ENCODE measurements around the gene PTPN11.
"Not testable (repeated sequence)": the region's sequence is repeated elsewhere in the genome, so short reads cannot be mapped to it uniquely, and the experiment has no call there.

Gene PTPN11

DNA sequence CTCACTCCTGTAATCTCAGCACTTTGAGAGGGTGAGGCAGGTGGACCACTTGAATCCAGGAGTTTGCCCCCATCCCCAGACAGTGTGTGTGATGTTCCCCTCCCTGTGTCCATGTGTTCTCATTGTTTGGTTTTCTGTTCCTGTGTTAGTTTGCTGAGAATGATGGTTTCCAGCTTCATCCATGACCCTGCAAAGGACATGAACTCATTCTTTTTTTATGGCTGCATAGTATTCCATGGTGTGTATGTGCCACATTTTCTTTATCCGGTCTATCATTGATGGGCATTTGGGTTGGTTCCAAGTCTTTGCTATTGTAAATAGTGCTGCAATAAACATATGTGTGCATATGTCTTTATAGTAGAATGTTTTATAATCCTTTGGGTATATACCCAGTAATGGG lies 38.4 kb downstream of the PTPN11 start:
- not testable (repeated sequence) for DNase-seq

DNA sequence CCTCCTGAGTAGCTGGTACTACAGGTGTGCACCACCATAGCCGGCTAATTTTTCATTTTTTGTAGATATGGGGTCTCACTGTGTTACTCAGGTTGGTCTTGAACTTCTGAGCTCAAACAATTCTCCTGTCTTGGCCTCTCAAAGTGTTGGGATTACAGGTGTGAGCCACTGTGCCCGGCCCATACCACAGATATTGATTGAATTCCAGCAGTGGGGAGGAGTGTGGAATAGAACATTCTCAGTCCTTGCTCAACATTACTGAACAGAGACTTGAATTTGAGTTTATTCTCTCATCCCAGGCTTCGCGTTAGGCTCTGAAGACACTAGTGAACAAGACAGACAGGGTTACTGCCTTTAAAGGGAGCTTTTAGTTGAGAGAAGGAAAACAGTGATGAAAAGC lies 39.6 kb downstream of the PTPN11 start:
- DNase-seq = no peak

DNA sequence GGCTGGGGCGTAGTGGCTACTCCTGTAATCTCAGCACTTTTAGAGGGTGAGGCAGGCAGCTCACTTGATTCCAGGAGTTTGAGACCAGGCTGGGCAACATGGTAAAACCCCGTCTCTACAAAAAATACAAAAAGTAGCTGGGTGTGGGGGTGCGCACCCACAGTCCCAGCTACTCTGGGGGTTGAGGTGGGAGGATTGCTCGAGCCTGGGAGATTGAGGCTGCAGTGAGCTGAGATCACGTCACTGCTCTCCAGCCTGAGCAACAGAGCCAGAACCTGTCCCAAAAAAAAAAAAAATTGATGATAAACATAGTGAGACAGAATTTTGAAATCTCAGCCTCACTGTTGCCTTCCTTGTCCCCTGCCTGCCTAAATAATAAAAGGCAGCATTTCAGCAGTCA lies 40.0 kb downstream of the PTPN11 start:
- DNase-seq = no peak

DNA sequence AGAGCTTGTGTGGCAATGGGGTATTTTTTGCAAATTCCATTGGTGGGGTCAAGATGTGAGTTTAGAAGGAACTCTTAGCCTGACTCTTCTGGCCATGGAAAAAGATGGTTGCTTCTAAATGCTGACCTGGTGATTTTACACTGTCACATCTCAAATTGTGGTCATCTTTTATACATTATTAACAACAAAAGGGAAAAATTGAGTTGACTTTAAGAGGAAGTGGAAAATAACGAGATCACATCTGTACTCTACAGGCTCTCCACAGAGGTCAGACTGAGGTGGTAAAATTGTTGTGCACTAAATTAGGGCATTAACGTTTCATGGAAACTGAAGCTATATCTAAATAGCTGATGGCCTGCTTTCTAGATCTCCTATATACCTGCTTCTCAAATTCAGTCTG lies 44.7 kb downstream of the PTPN11 start:
- DNase-seq = no peak

- no peak for DNase-seq
Observed at GRCh38 chr12:112464605-112465004, 45.9 kb downstream of the PTPN11 start.

- DNase-seq = no peak
Observed at GRCh38 chr12:112466011-112466422, 47.3 kb downstream of the PTPN11 start.

GRCh38 chr12:112466835-112467234 lies 48.1 kb downstream of the PTPN11 start:
- DNase-seq = no peak

DNA sequence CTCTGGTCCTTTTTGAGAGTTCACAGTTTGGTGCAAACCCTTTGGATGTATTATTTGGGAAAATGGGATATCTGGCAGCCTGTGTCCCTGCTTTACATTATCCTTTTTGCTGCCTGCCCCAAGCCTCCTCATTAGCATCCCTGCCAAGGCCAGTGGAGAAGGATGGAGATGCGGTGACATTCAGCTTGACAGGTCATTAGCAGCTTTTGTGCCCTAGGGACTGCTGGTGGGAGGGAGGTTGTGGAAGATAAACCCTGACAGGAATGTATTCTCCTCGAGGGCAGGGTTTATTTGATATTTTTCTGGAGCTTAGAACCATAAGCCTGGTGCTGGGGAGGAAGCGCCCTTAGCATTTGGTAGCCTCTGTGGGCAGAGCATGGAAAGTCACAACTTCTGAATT lies 49.3 kb downstream of the PTPN11 start:
- no peak for DNase-seq

- DNase-seq = no peak
Observed at GRCh38 chr12:112473056-112473455, 54.3 kb downstream of the PTPN11 start.

DNA sequence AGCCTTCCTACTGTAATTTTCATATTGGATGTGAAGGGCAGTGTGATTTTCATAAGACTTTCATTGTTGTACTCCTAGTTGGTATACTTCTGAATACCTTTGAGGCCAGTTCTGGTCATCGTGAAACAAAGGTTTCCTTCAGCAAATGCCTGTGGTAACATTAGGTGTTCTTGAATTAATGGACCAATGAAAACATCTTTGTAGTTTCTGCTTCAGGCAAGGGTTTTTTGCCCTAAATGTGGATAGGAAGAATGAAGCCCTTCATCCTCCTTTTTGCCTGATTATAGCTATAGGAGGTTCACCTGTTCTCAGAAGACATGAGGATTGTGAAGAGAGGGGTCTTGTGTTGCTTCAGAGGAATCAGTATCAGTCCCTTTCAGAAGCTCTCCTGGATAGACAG lies 60.7 kb downstream of the PTPN11 start:
- DNase-seq = no peak

DNA sequence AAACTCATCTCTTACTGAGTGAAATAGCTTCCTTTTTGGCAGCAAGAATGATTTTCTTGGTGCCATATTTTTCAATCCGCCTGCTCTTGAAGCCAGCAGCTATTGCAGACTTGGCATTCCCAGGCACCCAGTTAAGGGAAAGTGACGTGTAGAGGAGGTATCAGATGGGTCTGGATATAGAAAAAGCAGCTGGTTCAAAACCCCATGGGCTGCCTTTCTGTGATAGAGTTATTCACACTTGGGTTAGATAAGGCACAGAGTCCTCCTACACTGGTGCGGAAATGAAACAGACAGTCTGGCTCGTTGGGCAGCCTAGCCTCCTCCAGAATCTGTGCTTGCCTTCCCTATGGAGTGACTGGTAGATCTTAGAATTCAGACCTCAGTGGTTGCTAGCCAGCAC lies 62.2 kb downstream of the PTPN11 start:
- DNase-seq = no peak

DNA sequence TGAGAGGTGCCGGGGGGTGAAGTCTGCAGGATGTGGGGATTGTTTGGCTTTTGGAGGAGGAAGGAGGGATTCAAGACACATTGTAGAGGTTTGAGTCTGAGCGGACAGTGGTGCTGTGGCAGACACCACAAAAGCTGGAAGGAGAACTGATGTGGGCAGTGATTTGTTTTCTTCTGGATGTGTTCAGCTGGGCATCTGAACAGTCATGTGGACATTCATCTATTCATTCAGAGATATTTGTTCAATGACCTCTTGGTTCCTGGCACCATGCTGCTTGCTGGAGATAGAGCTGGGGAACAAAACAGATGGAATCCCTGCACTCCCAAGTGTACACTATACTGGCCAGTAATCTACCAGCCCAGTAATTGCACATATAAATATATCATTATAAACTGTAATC lies 64.0 kb downstream of the PTPN11 start:
- no peak for DNase-seq

- DNase-seq = no peak
Observed at GRCh38 chr12:112486361-112486760, 67.6 kb downstream of the PTPN11 start.

GRCh38 chr12:112488257-112488876 lies 69.6 kb downstream of the PTPN11 start:
- DNase-seq = no peak

DNA sequence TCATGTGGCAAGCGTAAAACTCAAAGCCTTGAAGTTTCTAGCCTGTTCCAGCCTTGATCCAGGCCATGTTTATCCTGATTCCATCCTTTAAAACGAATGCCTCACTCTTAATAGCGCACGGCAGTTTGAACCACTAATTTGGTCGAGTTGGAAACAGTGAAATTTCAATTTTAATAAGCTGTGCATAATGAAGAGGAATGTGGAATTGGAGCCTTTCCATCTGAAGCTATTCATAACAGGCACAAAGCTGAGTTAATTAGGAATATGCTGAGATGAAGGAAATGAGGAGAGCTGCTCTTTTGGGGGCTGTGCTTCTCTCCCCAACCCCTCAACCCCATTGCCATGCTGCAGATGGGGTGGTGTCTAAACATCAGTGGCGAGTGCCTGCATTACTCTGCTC lies 70.7 kb downstream of the PTPN11 start:
- DNase-seq = no peak

DNA sequence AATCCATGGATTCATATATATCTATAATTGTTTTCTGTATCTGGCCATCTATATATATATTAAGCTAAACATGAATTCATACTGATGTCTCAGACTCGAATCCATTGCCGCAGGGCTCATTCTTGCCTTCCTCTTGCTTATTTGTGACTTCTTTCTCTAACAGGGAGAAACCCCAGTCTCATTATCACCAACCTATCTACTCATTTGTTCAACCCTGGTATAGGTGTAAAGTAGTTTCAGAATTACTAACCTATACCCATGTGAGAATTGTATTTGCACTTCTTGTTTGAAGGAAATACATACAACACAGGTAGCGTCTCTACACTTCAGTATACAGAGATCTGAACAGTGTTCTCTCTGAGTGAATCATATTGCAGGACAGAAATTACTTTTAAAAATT lies 77.7 kb downstream of the PTPN11 start:
- DNase-seq = no peak

GRCh38 chr12:112498580-112498979 lies 79.8 kb downstream of the PTPN11 start:
- DNase-seq = no peak

DNA sequence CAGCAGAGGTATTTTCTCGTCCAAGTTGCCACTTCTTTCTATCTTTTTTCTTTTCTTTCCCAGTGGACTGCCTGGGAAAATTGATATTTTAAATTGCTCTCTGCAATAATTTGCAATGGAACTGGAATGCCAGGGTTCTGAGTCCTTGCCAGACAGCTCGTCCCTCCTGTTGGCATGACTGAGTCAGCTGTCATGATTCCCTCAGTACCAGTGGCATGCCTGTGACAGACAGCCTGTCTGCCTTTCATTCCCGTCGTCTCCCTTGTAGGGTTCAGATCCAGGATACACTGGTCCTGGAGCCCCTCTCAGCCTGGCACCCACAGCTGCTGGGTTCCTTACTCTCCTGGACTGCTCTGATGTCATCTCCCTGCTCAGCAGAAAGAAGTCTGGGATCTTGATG lies 84.8 kb downstream of the PTPN11 start:
- DNase-seq = no peak

DNA sequence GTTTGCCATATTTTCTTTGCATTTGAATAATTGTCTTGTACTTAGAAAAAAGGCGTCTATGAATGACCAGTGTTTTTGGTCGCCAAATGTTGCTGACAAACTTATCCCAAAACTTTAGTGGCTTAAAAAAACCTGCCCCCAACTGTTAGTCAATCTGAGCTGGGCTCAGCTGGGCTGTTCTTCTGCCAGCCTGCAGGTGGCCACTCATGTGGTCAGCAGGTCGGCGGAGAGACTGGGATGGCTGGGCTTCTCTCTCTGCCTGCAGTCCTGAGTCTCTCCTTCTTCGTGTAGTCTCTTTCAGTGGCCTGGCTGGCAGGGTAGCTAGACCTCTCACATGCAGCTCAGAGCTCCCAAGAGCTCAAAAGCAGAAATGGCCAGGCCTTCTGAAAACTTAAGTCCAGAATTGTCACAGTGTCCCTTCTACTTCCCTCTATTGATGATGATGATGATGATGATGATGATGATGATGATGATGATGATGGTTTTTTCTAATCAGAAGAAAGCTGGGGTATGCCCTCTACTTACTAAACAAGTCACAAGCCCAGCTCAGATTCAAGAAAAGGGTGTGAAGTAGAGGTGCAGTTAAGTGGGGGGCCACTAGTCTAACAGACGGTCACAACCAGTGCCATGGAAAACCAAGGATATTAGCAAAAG lies 87.9 kb downstream of the PTPN11 start:
- DNase-seq = no peak

- DNase-seq = no peak
Observed at GRCh38 chr12:112513471-112513870, 94.7 kb downstream of the PTPN11 start.

DNA sequence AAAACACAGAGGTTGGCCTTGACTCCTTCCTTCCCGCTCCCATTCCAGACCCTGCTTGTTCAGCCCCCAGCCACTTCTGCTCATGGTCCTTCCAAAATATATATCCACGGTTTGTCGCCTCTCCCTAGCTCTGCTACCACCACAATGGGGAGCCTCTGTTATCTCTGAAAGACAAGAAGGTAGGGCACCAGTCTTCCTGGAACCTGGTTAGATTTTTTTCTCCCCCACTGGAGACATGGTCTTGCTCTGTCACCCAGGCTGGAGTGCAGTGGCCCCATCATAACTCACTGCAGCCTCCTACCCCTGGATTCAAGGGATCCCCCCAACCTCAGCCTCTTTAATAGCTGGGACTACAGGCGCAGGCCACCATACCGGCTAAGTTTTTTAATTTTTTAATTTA lies 95.7 kb downstream of the PTPN11 start:
- no peak for DNase-seq

- no peak for DNase-seq
Observed at GRCh38 chr12:112514926-112515642, 96.3 kb downstream of the PTPN11 start.

- no peak for DNase-seq
Observed at GRCh38 chr12:112515868-112516267, 97.1 kb downstream of the PTPN11 start.

DNA sequence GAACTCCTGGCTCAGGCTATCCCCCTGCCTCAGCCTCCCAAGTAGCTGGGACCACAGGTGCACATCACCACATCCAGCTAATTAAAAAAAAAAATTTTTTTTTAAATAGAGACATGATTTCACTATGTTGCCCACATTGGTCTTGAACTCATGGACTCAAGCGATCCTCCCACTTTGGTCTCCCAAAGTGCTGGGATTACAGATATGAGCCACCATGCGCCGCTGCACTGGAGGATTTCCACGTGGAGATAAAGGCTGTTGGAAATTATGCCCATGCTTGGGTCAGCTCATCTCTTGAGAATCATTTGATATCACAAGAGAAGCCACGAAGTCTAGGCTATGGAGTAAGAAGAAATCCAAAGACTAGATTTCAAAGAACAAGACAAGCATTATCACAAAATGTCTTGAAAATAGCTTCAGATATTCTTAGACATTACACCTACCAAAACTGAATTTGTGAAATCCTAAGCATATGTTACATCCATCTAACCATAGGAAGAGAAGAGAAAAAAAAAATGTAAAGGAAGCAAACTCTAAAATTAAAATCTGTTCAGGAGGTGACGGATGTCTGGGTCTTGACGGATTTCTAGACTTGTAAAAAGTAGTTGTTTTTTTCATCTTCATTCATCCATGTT lies 99.1 kb downstream of the PTPN11 start:
- no peak for DNase-seq
